ENCODE measurements around the gene EDN2.

DNA sequence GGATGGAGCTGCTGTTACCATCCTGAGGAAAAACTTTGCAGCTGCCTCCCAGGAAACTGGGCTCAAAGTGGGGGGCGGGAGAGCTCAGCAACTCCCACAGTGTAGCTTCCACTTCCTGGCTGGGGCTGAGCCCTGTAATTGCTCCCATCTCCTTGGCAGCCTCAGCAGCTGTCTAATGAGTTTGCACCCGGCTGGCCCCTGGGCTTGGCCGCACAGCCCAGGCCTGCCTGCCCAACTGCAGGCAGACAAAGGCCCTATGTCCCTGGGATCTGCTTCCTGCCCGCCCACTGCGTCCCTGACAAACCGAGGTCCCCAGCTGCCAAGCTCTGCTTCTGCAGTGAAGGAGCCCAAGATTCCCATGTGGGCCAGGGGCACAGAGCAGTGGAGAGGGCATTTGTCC, 30.1 kb downstream of the EDN2 start:
- TF ChIP-seq POLR2A (IDR thresholded peaks at IDR 0.05) = no peak
- TF ChIP-seq, protein P1, sequence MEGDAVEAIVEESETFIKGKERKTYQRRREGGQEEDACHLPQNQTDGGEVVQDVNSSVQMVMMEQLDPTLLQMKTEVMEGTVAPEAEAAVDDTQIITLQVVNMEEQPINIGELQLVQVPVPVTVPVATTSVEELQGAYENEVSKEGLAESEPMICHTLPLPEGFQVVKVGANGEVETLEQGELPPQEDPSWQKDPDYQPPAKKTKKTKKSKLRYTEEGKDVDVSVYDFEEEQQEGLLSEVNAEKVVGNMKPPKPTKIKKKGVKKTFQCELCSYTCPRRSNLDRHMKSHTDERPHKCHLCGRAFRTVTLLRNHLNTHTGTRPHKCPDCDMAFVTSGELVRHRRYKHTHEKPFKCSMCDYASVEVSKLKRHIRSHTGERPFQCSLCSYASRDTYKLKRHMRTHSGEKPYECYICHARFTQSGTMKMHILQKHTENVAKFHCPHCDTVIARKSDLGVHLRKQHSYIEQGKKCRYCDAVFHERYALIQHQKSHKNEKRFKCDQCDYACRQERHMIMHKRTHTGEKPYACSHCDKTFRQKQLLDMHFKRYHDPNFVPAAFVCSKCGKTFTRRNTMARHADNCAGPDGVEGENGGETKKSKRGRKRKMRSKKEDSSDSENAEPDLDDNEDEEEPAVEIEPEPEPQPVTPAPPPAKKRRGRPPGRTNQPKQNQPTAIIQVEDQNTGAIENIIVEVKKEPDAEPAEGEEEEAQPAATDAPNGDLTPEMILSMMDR (IDR thresholded peaks at IDR 0.05) = no peak

Measured in ovary (tissue), 3 donors.